Right cardiac atrium (tissue), 5 donors: ENCODE data around the gene ZNF618. TPM values are rescaled to one million over a fixed set of nuclear protein-coding genes. Genes with fewer than 3 reads are reported as not detected.

Experiments
- ATAC-seq, 2 donors: fragments of 200-7000 bp; cut with Tn5 transposase; one replicate each; pipeline versions ENCODE4 v1.8.0 to v1.9.1; 2020; ENCODE audit warnings: moderate library complexity in 2 of 2, mild to moderate bottlenecking in 1 of 2
- DNase-seq, 3 donors: peaks; one replicate each; pipeline ENCODE4 v3.0.0-alpha.2; 2020
- H3K27ac ChIP-seq: one replicate; pipeline ENCODE4 v1.5.1; 2013; ENCODE audit warnings: mild to moderate bottlenecking, low read length, control low read depth, moderate library complexity
- H3K27me3 ChIP-seq: one replicate; pipeline ENCODE4 v1.6.1; 2013; ENCODE audit not compliant: control insufficient read depth, insufficient read depth
- H3K4me1 ChIP-seq: one replicate; pipeline ENCODE4 v1.6.1; 2013; ENCODE audit warnings: low read length; ENCODE audit not compliant: control insufficient read depth, insufficient read depth
- H3K4me3 ChIP-seq: one replicate; pipeline ENCODE4 v1.5.1; 2013; ENCODE audit warnings: low read length, control low read depth
- H3K9me3 ChIP-seq: one replicate; pipeline ENCODE4 v1.6.1; 2013; ENCODE audit warnings: low read length; ENCODE audit not compliant: control insufficient read depth
- WGBS: extraction: QIAGEN DNeasy Blood & Tissue Kit; methylation state at CpG from one replicate; pipeline ENCODE4 v1.1.7; 2013; 5-methylcytosine and 5-hydroxymethylcytosine counted together
- intact Hi-C, 4 donors: fragments of 100-400 bp; cut with DNase I; formaldehyde crosslinking; loops; one replicate each; pipeline versions ENCODE4 v1.11.0 to v1.14.0; 2022 to 2023
- long read RNA-seq, 4 donors: library from polyadenylated mRNA; unstranded; transcript quantifications; one replicate each; pipeline ENCODE4 v2.0.0, GENCODE V29; 2020 to 2021
- polyA plus RNA-seq: library from polyadenylated mRNA; stranded (reverse); fragments of 200-250 nt; gene quantifications from one replicate; pipeline ENCODE4 v1.2.3, GENCODE V29; 2013
- total RNA-seq, 4 donors: library from RNA; stranded (reverse); fragmentation: NEBNext Ultra II Directional; extraction: Animal tissue kit (Norgen Biotek cat#: 25700); gene quantifications; one replicate each; pipeline ENCODE4 v1.2.1, GENCODE V29; 2021
- donor health status: healthy with polysubstance abuse.
- donor health status: DM: no; HTN: yes; CAD: no.
- donor health status: DM: no; HTN: no; CAD: no.
- donor health status: DM: no; HTN: yes; CAD: no; lungs with severe emphysema.
- donor health status: DM: yes; HTN: yes; CAD: no.

Gene ZNF618, protein sequence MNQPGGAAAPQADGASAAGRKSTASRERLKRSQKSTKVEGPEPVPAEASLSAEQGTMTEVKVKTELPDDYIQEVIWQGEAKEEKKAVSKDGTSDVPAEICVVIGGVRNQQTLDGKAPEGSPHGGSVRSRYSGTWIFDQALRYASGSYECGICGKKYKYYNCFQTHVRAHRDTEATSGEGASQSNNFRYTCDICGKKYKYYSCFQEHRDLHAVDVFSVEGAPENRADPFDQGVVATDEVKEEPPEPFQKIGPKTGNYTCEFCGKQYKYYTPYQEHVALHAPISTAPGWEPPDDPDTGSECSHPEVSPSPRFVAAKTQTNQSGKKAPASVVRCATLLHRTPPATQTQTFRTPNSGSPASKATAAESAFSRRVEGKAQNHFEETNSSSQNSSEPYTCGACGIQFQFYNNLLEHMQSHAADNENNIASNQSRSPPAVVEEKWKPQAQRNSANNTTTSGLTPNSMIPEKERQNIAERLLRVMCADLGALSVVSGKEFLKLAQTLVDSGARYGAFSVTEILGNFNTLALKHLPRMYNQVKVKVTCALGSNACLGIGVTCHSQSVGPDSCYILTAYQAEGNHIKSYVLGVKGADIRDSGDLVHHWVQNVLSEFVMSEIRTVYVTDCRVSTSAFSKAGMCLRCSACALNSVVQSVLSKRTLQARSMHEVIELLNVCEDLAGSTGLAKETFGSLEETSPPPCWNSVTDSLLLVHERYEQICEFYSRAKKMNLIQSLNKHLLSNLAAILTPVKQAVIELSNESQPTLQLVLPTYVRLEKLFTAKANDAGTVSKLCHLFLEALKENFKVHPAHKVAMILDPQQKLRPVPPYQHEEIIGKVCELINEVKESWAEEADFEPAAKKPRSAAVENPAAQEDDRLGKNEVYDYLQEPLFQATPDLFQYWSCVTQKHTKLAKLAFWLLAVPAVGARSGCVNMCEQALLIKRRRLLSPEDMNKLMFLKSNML
- total RNA-seq (1 to 10 TPM; 2.6 to 3.3 (median 2.9) TPM), polyA plus RNA-seq (1.4 TPM)
- long read RNA-seq, donor 1, partial matches to known transcripts: 1 of 7 reads
- long read RNA-seq, donor 1, other reads (novel, unspliced or antisense): 6 of 7 reads
- long read RNA-seq, donor 2: 0 reads
- long read RNA-seq, donor 3, full-length matches to known transcripts: 1 of 13 reads
- long read RNA-seq, donor 3, partial matches to known transcripts: 4 of 13 reads
- long read RNA-seq, donor 3, other reads (novel, unspliced or antisense): 8 of 13 reads
- long read RNA-seq, donor 4, partial matches to known transcripts: 0 of 1 reads
- long read RNA-seq, donor 4, other reads (novel, unspliced or antisense): 1 of 1 reads

DNA sequence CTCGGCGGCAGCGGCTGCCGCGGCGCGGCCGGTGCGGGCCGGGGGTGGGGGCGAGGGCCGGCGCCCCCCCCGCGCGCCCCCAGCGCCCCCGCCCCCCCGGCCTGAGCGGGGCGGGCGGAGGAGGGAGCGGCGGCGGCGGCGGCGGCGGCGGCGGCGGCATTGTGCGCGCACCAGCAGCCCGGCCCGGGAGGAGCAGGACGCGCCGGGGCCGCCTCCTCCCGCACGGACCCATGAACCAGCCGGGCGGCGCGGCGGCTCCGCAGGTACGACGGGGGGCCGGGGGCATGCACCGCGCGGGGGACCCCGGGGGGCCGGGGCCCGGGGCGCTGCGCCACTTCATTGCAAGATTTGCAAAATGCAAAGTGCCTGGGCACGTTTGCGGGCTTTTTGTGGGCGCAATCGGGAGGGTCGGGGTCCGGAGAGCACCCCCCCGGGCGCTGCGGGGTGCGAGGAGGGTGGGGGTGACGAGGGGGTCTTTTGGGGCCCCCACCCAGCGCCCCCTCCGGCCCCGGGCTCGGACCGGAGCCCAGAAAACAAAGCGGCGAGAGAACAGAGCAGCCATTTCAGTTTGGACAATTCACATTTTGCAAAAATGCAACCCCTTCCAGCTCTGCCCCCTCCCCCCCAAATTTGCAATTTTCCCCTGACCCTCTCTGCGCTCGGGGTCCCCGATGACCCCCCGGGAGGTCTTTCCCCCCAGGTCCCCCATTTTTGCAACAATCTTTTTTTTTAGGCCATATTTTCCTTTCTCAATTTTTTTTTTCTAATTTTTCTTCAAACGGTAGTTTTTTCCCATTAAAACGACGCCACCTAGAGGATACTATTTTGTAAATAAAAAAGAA is at the start of gene ZNF618:
Gene ZNF618 (plus strand): TSS at position 159 of the 842 bp plus-strand sequence. CDS start 72 bp downstream, at position 231.
- Histone ChIP-seq H3K27me3 (no peaks in the 10 kb centered on the region), H3K4me3 (peak within 1 kb of the TSS; percentile 100), H3K9me3 (no peaks in the 10 kb centered on the region), H3K27ac (peak within 1 kb of the TSS; percentile 68), H3K4me1 (no peaks in the 10 kb centered on the region)
- peak; percentile 25 to 72 (median 71) for DNase-seq
- WGBS: under 1% methylated on average over 68 of the region's 84 CpGs
- intact Hi-C loops: no loop called here
- ATAC-seq: peak; percentile 76 to 83

DNA sequence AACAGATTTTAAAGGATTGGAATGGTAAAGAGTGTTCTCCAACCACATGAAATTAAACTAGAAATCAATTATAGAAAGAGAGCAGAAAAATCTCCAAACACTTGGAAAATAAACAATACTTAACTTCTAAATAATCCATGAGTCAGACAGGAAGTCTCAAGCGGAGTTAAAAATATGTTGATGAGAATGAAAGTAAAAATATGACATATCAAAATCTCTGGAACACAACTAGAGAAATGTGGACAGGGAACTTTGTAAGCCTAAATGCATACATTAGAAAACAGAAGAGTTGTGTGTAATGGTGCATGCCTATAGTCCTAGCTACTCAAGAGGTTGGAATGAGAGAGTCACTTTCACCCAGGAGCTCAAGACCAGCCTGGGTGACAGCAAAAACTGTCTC is 47.9 kb upstream of the ZNF618 start:
- intact Hi-C loops: no loop called here
- Histone ChIP-seq H3K4me3 (no peak overlapping the region), H3K4me1 (no peaks in the 10 kb centered on the region), H3K27ac (no peak overlapping the region), H3K27me3 (no peaks in the 10 kb centered on the region), H3K9me3 (no peaks in the 10 kb centered on the region)
- WGBS: 35% methylated on average over 1 of the region's 1 CpG
- ATAC-seq (no peak), DNase-seq (no peak)

DNA sequence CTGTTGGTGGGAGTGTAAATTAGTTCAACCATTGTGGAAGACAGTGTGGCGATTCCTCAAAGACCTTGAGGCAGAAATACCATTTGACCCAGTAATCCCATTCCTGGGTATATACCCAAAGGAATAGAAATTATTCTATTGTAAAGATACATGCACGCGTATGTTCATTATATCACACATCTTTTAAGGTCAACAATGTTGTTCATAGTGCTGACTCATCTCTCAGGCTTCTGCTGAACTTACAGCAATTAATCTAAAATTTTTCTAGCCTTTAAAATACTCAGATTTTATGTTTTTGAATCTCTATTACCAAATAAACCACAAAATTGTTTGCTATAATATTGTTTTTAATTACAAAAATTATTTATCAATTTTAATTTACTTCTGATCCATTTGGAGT is 38.8 kb upstream of the ZNF618 start:
- ATAC-seq (no peak), DNase-seq (no peak)
- Histone ChIP-seq H3K4me1 (no peaks in the 10 kb centered on the region), H3K4me3 (no peak overlapping the region), H3K27me3 (no peaks in the 10 kb centered on the region), H3K9me3 (no peaks in the 10 kb centered on the region), H3K27ac (no peak overlapping the region)
- intact Hi-C loops: no loop called here
- 89% methylated on average over 3 of the region's 3 CpGs for WGBS

DNA sequence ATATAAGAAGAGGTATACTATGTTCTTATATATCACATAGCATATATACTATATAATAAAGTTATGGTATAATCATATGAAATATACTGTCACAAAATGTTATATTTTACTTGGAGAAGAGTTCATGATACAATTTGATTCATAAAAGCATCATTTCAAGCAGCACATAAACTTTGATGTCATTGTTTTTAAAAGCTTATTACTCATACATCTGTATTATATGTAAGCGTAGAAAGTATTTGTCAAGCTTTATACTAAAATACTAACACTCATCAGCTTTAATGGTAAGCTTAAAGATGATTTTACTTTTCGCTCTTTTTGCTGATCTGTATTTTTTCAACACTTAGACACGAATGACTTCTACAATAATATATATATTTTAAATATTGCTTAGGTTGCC is 34.0 kb upstream of the ZNF618 start:
- no peak overlapping the region for H3K4me3 ChIP-seq
- H3K27me3 ChIP-seq: no peaks in the 10 kb centered on the region
- ATAC-seq (no peak), DNase-seq (no peak)
- intact Hi-C loops: no loop called here
- WGBS: 86% methylated on average over 3 of the region's 3 CpGs
- no peaks in the 10 kb centered on the region for H3K4me1 ChIP-seq
- H3K9me3 ChIP-seq: no peaks in the 10 kb centered on the region
- H3K27ac ChIP-seq: no peak overlapping the region

DNA sequence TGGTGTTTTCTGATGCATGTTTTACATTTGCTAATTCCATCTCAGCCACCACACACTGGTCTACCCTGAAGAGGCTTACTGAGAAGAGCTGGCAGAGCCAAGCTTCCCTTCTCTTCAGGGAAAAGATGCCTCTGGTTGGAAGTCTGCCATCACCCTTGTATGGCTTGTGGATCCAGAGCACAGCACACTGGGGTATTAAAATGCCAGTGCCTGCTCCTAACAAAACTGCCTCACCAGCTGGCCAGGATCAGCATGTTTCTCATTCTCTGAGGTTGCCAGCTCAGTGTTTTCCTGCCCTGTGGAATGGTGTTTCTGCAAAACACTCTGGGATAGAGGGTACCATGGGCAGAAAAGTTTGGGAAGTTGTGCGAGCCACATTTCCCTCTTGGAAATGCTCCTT is 31.6 kb upstream of the ZNF618 start:
- H3K4me3 ChIP-seq: no peak overlapping the region
- no peak for DNase-seq
- ATAC-seq: no peak
- no peaks in the 10 kb centered on the region for H3K4me1 ChIP-seq
- no peaks in the 10 kb centered on the region for H3K9me3 ChIP-seq
- 87% methylated on average over 1 of the region's 1 CpG for WGBS
- H3K27me3 ChIP-seq: no peaks in the 10 kb centered on the region
- intact Hi-C loops: no loop called here
- H3K27ac ChIP-seq: no peak overlapping the region

DNA sequence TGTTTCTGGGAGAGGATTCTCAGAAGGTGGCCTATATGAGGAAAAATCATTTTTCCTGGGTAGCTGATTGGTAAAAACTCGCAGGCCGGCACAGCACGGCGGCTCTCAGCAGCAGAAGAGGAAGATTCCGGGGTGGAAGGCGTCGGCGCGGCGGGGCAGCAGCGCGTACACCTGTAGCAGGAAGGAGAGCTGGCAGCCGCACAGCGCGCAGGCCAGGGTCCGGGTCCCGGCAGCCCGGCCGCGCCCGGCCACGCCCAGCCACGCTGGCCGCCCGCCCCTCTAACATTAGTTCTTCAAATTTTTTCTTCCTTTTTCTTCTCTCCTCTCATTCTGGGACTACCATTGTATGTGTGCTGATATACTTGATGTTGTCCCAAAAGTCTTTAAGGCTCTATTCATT is 24.8 kb upstream of the ZNF618 start:
- ATAC-seq: no peak
- Histone ChIP-seq H3K4me3 (no peak overlapping the region), H3K9me3 (peaks cover 7% of the 10 kb centered on the region), H3K4me1 (no peaks in the 10 kb centered on the region), H3K27me3 (no peaks in the 10 kb centered on the region), H3K27ac (no peak overlapping the region)
- WGBS: 80% methylated on average over 25 of the region's 25 CpGs
- no peak for DNase-seq
- intact Hi-C loops: no loop called here

DNA sequence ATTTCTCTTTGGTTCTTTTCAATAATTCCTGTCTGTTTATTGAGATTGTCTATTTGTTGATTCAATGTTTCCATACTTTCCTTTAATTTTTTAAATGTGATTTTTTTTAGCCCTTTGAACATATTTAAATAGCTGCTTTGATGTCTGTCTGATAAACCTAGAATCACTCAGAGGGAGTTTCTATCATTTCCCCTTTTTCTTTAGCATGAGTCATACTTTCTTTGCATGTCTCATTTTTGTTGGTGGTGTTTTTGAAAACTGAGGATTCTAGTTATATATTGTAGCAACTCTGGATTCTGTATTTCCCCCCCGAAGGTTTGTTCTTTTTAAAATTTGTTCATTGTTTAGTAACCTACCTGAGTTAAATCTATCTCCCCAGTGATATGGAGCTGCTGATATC is 24.2 kb upstream of the ZNF618 start:
- ATAC-seq (no peak), DNase-seq (no peak)
- Histone ChIP-seq H3K27me3 (no peaks in the 10 kb centered on the region), H3K27ac (no peak overlapping the region), H3K4me3 (no peak overlapping the region), H3K9me3 (peaks cover 7% of the 10 kb centered on the region), H3K4me1 (no peaks in the 10 kb centered on the region)
- intact Hi-C loops: no loop called here
- WGBS: 88% methylated on average over 1 of the region's 1 CpG

DNA sequence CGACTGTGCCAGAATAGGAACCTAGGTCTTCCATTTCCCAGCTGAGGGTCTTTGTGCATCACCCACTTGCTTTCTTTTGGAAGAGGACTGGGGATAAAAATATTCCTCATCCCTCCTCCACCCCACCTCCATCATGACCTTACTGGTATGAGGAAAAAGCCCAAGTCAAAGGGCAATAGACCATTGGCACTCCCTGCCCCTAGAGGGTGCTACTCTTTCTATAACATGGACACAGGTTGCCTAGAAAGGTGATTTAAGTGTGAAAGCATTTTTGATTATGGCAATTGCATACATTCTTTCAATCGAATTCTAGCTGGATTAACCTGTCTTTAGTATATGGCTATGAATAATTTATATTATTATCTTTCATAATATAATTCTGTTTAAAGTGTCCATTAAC is 22.8 kb upstream of the ZNF618 start:
- Histone ChIP-seq H3K4me1 (no peaks in the 10 kb centered on the region), H3K27me3 (no peaks in the 10 kb centered on the region), H3K27ac (no peak overlapping the region), H3K4me3 (no peak overlapping the region), H3K9me3 (peaks cover 7% of the 10 kb centered on the region)
- intact Hi-C loops: no loop called here
- ATAC-seq (no peak), DNase-seq (no peak)
- 51% methylated on average over 2 of the region's 2 CpGs for WGBS

DNA sequence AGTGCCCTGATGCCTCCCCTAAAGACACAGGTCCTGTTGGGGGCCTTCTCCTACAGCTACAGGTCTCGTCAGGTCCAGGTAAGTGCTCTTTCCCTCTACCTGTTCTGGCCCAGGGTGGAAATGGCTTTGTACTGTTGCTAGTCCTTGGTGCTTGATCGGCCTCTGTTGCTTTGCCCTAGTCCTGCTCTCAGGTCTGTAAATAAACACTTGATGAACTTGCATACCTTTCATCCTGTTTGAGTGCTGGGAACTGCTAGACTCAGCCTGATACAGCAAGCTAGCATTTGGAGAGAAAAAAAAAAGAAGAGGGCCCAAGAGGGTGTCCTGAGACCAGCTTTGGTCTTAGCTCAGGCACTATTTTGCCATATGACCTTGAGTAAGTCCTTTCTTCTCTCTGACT is 21.8 kb upstream of the ZNF618 start:
- 67% methylated on average over 2 of the region's 2 CpGs for WGBS
- ATAC-seq (no peak), DNase-seq (no peak)
- Histone ChIP-seq H3K27me3 (no peaks in the 10 kb centered on the region), H3K9me3 (peaks cover 7% of the 10 kb centered on the region), H3K4me3 (no peak overlapping the region), H3K27ac (no peak overlapping the region), H3K4me1 (no peaks in the 10 kb centered on the region)
- intact Hi-C loops: no loop called here

DNA sequence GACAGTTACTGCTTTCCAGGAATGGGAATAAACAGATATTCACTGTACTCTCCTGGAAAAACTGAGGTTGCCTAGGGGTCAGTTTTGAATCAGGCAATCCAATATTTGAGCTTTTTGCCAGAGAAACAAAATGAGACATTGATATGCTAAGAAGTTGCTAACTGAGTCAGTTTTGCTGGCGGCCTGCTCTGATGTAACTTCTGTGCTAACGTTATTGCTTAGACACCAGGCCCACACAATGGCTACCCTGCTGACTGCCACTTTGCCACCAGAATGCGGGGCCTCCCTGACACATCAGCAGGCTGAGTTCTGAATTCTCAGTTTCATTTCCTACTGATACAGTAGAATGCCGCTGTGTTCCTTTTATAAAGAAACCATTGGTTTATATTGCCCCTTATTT is 18.2 kb upstream of the ZNF618 start:
- ATAC-seq: no peak
- DNase-seq: peak in 1 of 3 donors; percentile 62

More for the DNA sequence above, 18.2 kb upstream of the ZNF618 start:
- intact Hi-C loops: no loop called here
- Histone ChIP-seq H3K27ac (no peak overlapping the region), H3K4me1 (no peaks in the 10 kb centered on the region), H3K9me3 (no peaks in the 10 kb centered on the region), H3K27me3 (peaks cover 3% of the 10 kb centered on the region), H3K4me3 (no peak overlapping the region)
- 62% methylated on average over 4 of the region's 4 CpGs for WGBS
